ENCODE measurements around the gene DLGAP1.

DLGAP1 gene

DNA sequence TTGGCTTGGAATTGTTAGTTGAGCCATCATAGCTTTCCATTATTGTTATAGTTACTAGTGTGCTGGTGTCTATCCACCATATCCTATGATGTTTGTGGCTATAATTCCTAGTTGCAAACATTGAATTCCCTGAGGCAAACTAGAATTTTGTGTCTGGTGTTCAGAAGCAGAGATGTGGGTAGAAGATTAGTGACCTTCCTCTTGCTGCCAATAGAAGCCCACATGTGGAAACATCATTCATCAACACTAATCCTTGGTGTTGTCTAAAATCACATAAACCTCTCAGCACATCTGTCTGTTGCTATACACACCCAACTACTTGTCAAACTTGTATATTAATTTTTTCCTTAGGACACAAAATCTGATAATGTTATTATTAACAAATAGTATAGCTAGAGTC, 631.0 kb downstream of the DLGAP1 start:
- Histone ChIP-seq H3K4me3 (replicated peaks; ENCODE audit: low read depth, low read length) (no peak overlapping the region), H3K36me3 (ENCODE audit: control insufficient read depth, insufficient read depth, low read length) (no peaks in the 10 kb centered on the region), H3K27me3 (replicated peaks; ENCODE audit: control insufficient read depth, insufficient read depth, low read length) (no peaks in the 10 kb centered on the region)
- DNase-seq (ENCODE audit: extremely low read depth, insufficient read length), result no peak
- TF ChIP-seq, protein P1, sequence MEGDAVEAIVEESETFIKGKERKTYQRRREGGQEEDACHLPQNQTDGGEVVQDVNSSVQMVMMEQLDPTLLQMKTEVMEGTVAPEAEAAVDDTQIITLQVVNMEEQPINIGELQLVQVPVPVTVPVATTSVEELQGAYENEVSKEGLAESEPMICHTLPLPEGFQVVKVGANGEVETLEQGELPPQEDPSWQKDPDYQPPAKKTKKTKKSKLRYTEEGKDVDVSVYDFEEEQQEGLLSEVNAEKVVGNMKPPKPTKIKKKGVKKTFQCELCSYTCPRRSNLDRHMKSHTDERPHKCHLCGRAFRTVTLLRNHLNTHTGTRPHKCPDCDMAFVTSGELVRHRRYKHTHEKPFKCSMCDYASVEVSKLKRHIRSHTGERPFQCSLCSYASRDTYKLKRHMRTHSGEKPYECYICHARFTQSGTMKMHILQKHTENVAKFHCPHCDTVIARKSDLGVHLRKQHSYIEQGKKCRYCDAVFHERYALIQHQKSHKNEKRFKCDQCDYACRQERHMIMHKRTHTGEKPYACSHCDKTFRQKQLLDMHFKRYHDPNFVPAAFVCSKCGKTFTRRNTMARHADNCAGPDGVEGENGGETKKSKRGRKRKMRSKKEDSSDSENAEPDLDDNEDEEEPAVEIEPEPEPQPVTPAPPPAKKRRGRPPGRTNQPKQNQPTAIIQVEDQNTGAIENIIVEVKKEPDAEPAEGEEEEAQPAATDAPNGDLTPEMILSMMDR (IDR thresholded peaks at IDR 0.05; ENCODE audit: insufficient read depth, low read length, poor library complexity, severe bottlenecking), result no peak

DNA sequence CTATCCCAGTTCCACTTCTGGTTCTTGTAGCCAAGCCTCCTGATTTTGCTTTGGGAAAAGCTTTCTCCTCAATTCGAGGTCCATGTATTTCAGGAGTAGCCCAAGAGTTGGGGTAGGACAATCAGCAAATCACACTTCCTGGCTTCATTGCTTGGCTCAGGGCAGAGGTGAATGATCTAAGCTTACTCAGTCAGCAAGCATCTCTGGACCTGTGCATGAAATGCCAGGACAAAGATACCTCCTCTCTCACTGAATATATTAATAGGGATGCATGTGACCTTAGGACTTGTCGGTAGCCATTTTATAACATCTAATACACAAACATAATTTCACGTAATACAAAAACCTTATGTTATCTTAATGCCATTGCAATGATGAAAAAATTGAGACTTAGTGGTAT, 632.0 kb downstream of the DLGAP1 start:
- DNase-seq (ENCODE audit: extremely low read depth, insufficient read length), result no peak
- H3K36me3 ChIP-seq (ENCODE audit: control insufficient read depth, insufficient read depth, low read length), result no peaks in the 10 kb centered on the region
- H3K27me3 ChIP-seq (replicated peaks; ENCODE audit: control insufficient read depth, insufficient read depth, low read length), result no peaks in the 10 kb centered on the region
- no peak overlapping the region for H3K4me3 ChIP-seq (replicated peaks; ENCODE audit: low read depth, low read length)
- TF ChIP-seq, protein P1 (IDR thresholded peaks at IDR 0.05; ENCODE audit: insufficient read depth, low read length, poor library complexity, severe bottlenecking), result no peak

DNA sequence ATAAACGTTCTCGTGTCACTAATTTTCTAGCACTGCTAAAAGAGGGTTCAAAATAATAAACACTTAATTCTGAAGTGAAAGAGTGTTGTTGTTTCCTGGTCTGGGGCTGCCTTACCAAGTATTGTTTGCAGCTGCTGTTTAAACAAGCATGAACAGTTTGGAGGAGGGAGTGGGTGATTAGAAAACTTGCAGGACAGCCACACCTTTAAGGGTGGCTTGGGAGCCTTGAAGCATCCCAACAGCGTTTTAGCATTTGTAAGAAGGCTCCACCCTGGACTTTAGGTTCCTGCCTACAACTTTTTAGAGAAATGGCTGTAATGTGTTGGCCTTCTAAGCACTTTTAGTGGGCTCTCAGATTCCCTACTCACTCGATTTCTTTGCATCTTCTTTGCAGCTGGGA, 633.6 kb downstream of the DLGAP1 start:
- Histone ChIP-seq H3K27me3 (replicated peaks; ENCODE audit: control insufficient read depth, insufficient read depth, low read length) (no peaks in the 10 kb centered on the region), H3K4me3 (replicated peaks; ENCODE audit: low read depth, low read length) (no peak overlapping the region), H3K36me3 (ENCODE audit: control insufficient read depth, insufficient read depth, low read length) (no peaks in the 10 kb centered on the region)
- TF ChIP-seq, protein P1 (IDR thresholded peaks at IDR 0.05; ENCODE audit: insufficient read depth, low read length, poor library complexity, severe bottlenecking), result no peak
- no peak for DNase-seq (ENCODE audit: extremely low read depth, insufficient read length)

DNA sequence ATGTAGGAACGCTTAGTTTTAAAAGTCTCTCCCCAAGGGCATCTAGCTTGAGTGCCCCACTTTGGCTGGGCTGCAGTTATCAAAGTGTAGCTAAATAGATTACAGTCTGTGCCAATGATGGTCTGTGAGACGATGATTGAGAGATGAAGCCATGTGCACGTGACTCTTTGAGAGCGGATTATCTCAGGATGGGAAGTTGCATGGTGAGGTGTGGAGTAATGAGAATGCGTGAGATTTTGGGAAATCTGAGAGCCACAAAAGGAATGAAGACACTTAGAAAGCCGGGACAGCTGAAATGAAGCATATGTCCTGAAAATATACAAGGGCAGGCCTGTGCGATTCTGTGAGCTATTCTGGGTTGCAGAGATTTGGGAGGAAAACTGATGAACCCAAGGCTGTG, 635.1 kb downstream of the DLGAP1 start:
- TF ChIP-seq, protein P1 (IDR thresholded peaks at IDR 0.05; ENCODE audit: insufficient read depth, low read length, poor library complexity, severe bottlenecking), result no peak
- Histone ChIP-seq H3K36me3 (ENCODE audit: control insufficient read depth, insufficient read depth, low read length) (no peaks in the 10 kb centered on the region), H3K4me3 (replicated peaks; ENCODE audit: low read depth, low read length) (no peak overlapping the region), H3K27me3 (replicated peaks; ENCODE audit: control insufficient read depth, insufficient read depth, low read length) (no peaks in the 10 kb centered on the region)
- no peak for DNase-seq (ENCODE audit: extremely low read depth, insufficient read length)

DNA sequence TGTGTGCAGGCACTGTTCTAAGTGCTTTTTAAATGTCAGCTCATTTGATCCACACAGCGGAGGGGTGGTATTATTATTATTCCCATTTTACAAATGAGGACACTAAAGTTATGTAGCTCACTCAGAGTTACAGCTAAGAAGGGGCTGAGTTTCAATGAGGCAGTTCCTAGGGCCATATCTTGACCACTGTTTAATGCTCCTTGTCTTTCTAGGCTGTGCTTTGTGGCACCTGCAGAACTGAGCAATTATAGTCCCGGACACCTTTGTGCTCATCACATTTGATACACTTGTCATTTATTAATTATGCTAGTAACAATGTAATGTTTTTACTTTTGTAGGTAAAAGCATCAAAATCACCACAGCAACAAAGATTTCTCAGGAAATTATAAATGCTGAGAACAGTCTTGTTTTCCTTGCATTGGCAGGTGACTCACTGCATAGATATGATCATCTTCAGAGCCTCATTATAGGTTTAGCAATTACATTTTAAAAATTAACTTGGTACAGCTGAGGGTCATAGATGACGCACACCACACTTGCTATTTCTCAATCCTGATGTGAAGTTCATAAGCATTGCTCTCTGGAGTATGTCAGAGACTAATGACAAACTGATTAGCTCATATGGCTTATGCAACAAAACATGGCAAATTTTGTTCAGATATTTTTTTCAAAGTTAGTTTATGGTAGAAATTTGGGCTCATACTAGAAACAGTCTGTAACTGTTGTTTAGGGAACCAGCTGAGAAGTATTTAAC, 638.3 kb downstream of the DLGAP1 start:
- Histone ChIP-seq H3K4me3 (replicated peaks; ENCODE audit: low read depth, low read length) (no peak overlapping the region), H3K27me3 (replicated peaks; ENCODE audit: control insufficient read depth, insufficient read depth, low read length) (no peaks in the 10 kb centered on the region), H3K36me3 (ENCODE audit: control insufficient read depth, insufficient read depth, low read length) (no peaks in the 10 kb centered on the region)
- TF ChIP-seq, protein P1 (IDR thresholded peaks at IDR 0.05; ENCODE audit: insufficient read depth, low read length, poor library complexity, severe bottlenecking), result no peak
- DNase-seq (ENCODE audit: extremely low read depth, insufficient read length), result no peak

DNA sequence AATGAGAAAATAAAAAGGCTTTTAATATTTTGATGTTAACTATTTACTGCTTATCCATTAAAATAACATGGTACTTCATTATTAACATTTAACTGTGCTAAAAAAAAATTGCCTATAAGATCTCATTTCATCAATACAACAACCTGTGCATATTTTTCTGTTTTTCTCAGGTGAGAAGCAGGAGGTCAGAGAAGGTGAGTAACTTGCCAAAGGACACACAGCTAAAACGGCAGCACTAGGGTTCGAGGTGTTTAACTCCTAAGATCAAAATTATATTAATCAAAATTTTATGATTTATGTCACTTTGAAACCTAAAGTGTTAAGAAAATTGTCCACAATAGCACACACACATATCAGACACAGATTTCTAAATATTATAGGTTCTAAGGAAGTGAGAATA, 639.1 kb downstream of the DLGAP1 start:
- no peak overlapping the region for H3K4me3 ChIP-seq (replicated peaks; ENCODE audit: low read depth, low read length)
- H3K27me3 ChIP-seq (replicated peaks; ENCODE audit: control insufficient read depth, insufficient read depth, low read length), result no peaks in the 10 kb centered on the region
- no peak for DNase-seq (ENCODE audit: extremely low read depth, insufficient read length)
- H3K36me3 ChIP-seq (ENCODE audit: control insufficient read depth, insufficient read depth, low read length), result no peaks in the 10 kb centered on the region
- TF ChIP-seq, protein P1 (IDR thresholded peaks at IDR 0.05; ENCODE audit: insufficient read depth, low read length, poor library complexity, severe bottlenecking), result no peak

Measured in GM06990 (cell line).